ENCODE results near the gene SIGLEC6. TPM values are rescaled to one million over a fixed set of nuclear protein-coding genes. Genes with fewer than 3 reads are reported as not detected.

Gene SIGLEC6
- total RNA-seq, 2 donors from 2014 or later, result 0.26 TPM; not detected in 1

GRCh38 chr19:51572410-51572809 lies 40.9 kb upstream of the SIGLEC6 start:
- peaks cover 18% of the 10 kb centered on the region for H3K4me1 ChIP-seq
- intact Hi-C loops (cut with DNase I), result no loop called here
- ATAC-seq, result no peak
- H3K36me3 ChIP-seq (replicated peaks in 1 of 2; ENCODE audit: insufficient read depth in 1 of 2, low read depth in 2 of 2), result no peaks in the 10 kb centered on the region
- H3K27me3 ChIP-seq, result no peaks in the 10 kb centered on the region
- no peaks in the 10 kb centered on the region for H3K9me3 ChIP-seq
- 51 to 56% methylated on average over 3 of the region's 3 CpGs for WGBS, 2 donors
- H3K27ac ChIP-seq, result no peak overlapping the region
- no peak for DNase-seq
- no peak overlapping the region for H3K4me3 ChIP-seq
- TF ChIP-seq POLR2A (IDR thresholded peaks at IDR 0.05) (no peak), CTCF (IDR thresholded peaks at IDR 0.05) (no peak)

DNA sequence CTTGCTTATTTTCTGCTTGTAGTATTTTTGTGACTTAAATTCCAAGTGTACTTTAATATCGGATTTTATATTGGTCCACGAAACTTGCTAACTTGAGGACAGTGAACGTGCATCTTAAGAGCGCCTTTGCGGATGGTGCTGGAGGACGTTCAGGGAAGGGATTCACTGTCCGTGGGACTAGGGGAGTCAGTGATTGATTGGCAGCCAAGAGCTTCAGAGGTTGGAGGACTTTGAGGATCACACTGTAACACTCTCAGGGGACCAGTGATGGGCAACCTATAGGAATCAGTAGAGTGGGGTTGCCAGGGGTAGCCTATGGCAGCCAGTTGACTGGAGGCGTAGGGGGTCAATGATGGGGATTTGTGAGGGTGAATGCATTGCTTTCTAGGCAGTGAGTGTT lies 40.1 kb upstream of the SIGLEC6 start:
- H3K9me3 ChIP-seq, result no peaks in the 10 kb centered on the region
- H3K4me3 ChIP-seq, result peak overlapping the region; percentile 28 to 88
- intact Hi-C loops (cut with DNase I), result no loop called here
- DNase-seq (no peak), ATAC-seq (no peak)
- H3K27me3 ChIP-seq, result no peaks in the 10 kb centered on the region
- 3 to 4% methylated on average over 8 of the region's 8 CpGs for WGBS, 2 donors
- H3K4me1 ChIP-seq, result peaks cover 18% of the 10 kb centered on the region
- H3K36me3 ChIP-seq (replicated peaks in 1 of 2; ENCODE audit: insufficient read depth in 1 of 2, low read depth in 2 of 2), result no peaks in the 10 kb centered on the region
- no peak for TF ChIP-seq CTCF (IDR thresholded peaks at IDR 0.05)
- TF ChIP-seq POLR2A (IDR thresholded peaks at IDR 0.05), result no peak
- H3K27ac ChIP-seq, result peak overlapping the region in 3 of 4 donors; percentile 28 to 66 (median 41)

DNA sequence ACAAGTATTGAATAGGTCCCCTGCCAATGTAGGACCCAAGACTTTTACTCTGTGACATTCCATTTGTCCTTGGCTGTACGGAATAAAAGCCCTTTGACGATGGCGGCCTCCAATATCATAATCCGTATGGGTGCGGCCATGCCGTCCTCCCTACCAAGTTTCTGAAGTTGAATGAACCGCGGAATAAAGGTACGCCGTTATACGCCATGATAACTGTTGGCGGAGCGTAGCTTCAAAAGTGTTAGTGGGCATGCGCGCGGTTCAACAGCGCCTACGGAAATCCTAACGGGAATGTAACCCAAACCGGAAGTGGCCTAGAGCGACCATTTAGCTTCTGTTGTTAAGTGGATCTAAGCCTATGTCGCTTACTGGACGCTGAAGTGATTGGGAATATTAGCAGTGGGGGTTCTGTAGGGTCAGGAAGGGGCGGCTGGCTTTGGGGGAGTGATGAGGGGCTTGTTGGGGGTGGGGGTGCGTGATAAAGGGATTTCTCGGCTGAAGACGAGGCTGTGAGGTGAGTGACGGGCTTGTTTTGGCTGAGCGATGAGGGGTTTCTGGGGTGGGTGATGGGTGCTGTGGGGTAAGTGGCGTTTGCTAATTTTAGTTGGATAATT lies 39.6 kb upstream of the SIGLEC6 start, which contains the start of gene ZNF175:
Gene ZNF175 (plus strand): TSS at position 322 of the 614 bp plus-strand sequence. CDS start 2,047 bp downstream, outside the sequence.
- ATAC-seq, result peak; percentile 100
- Histone ChIP-seq H3K4me1 (peaks cover 18% of the 10 kb centered on the region), H3K4me3 (peak within 1 kb of the TSS; percentile 28 to 88), H3K27me3 (no peaks in the 10 kb centered on the region), H3K36me3 (replicated peaks in 1 of 2; ENCODE audit: insufficient read depth in 1 of 2, low read depth in 2 of 2) (no peaks in the 10 kb centered on the region), H3K9me3 (no peaks in the 10 kb centered on the region), H3K27ac (peak within 1 kb of the TSS in 3 of 4 donors; percentile 28 to 66 (median 41))
- 0 to 1% methylated on average over 30 of the region's 30 CpGs for WGBS, 2 donors
- intact Hi-C loops (cut with DNase I), result no loop called here
- peak; percentile 96 to 97 (median 96) for DNase-seq
- TF ChIP-seq POLR2A (IDR thresholded peaks at IDR 0.05) (peak in 2 of 3 donors; percentile 32 to 36), CTCF (IDR thresholded peaks at IDR 0.05) (peak in 1 of 7 experiments; percentile 12)

GRCh38 chr19:51568456-51568855 lies 37.0 kb upstream of the SIGLEC6 start:
- TF ChIP-seq CTCF (IDR thresholded peaks at IDR 0.05) (no peak), POLR2A (IDR thresholded peaks at IDR 0.05) (no peak)
- Histone ChIP-seq H3K36me3 (replicated peaks in 1 of 2; ENCODE audit: insufficient read depth in 1 of 2, low read depth in 2 of 2) (no peaks in the 10 kb centered on the region), H3K4me3 (no peak overlapping the region), H3K9me3 (no peaks in the 10 kb centered on the region), H3K4me1 (peaks cover 18% of the 10 kb centered on the region), H3K27ac (no peak overlapping the region), H3K27me3 (no peaks in the 10 kb centered on the region)
- intact Hi-C loops (cut with DNase I), result no loop called here
- DNase-seq (no peak), ATAC-seq (no peak)
- WGBS, 2 donors, result 58 to 69% methylated on average over 1 of the region's 1 CpG

- H3K27ac ChIP-seq, result no peak overlapping the region
- no peak overlapping the region for H3K4me3 ChIP-seq
- TF ChIP-seq CTCF (IDR thresholded peaks at IDR 0.05) (no peak), POLR2A (IDR thresholded peaks at IDR 0.05) (no peak)
- intact Hi-C loops (cut with DNase I), result no loop called here
- no peaks in the 10 kb centered on the region for H3K27me3 ChIP-seq
- no peaks in the 10 kb centered on the region for H3K9me3 ChIP-seq
- ATAC-seq, result no peak
- DNase-seq, result no peak
- WGBS, 2 donors, result 43 to 44% methylated on average over 4 of the region's 4 CpGs
- no peaks in the 10 kb centered on the region for H3K36me3 ChIP-seq (replicated peaks in 1 of 2; ENCODE audit: insufficient read depth in 1 of 2, low read depth in 2 of 2)
- H3K4me1 ChIP-seq, result peaks cover 10% of the 10 kb centered on the region
These were observed 36.1 kb upstream of the SIGLEC6 start for GRCh38 chr19:51567583-51567982.

Data from body of pancreas (tissue), 4 donors.